OCI-LY7 (cell line): Measurements from ENCODE around the gene JRKL. TPM values are rescaled to one million over a fixed set of nuclear protein-coding genes. Genes with fewer than 3 reads are reported as not detected.

Source experiments
- BruUV-seq: library from RNA; stranded (reverse); fragments of 400-500 nt; replicated peaks from 2 replicates; lab custom pipeline; 2021; lab: Mats Ljungman, UMichigan
- CTCF ChIA-PET: fragments of 300-600 bp; sonication (Branson Sonifier 250); formaldehyde crosslinking; loops from one replicate; lab custom pipeline; 2022; ENCODE audit warnings: antibody characterized with exemption; ENCODE audit not compliant: unreplicated experiment; lab: Charles Lee
- POLR2A ChIA-PET: fragments of 300-600 bp; sonication (Branson Sonifier 250); formaldehyde crosslinking; loops from one replicate; lab custom pipeline; 2022; ENCODE audit warnings: antibody characterized with exemption; lab: Charles Lee
- DNase-seq: peaks from one replicate; pipeline ENCODE4 v3.0.0-alpha.2; 2015; ENCODE audit warnings: low spot score
- H2AFZ ChIP-seq: fragments of 200-600 bp; sonication (generic), shearing (Covaris generic); 2 replicates; pipeline ENCODE4 v1.6.1; 2014; ENCODE audit warnings: mild to moderate bottlenecking, antibody characterized with exemption, low read length, moderate library complexity
- H3K27ac ChIP-seq: fragments of 200-600 bp; sonication (generic); 2 replicates; pipeline ENCODE4 v1.5.1; 2014; ENCODE audit warnings: mixed run types, low read depth, mild to moderate bottlenecking, moderate library complexity, low read length, inconsistent platforms; ENCODE audit not compliant: poor library complexity, severe bottlenecking
- H3K36me3 ChIP-seq: fragments of 200-600 bp; sonication (generic); 2 replicates; pipeline ENCODE4 v1.6.1; 2014; ENCODE audit warnings: mild to moderate bottlenecking, antibody characterized with exemption, low read length, moderate library complexity, mixed read lengths; ENCODE audit not compliant: insufficient read depth
- H3K4me1 ChIP-seq: fragments of 200-600 bp; sonication (generic); 2 replicates; pipeline ENCODE4 v1.5.1; 2014; ENCODE audit warnings: mild to moderate bottlenecking, low read length; ENCODE audit not compliant: insufficient read depth, poor library complexity, severe bottlenecking
- H3K4me2 ChIP-seq: fragments of 200-600 bp; sonication (generic); 2 replicates; pipeline ENCODE4 v1.6.1; 2014; ENCODE audit warnings: mild to moderate bottlenecking, low read length
- H3K4me3 ChIP-seq: fragments of 200-600 bp; sonication (generic); 2 replicates; pipeline ENCODE4 v1.5.1; 2014; ENCODE audit warnings: mild to moderate bottlenecking, low read depth, low read length; ENCODE audit not compliant: poor library complexity, severe bottlenecking
- H3K79me2 ChIP-seq: fragments of 200-600 bp; sonication (generic); 2 replicates; pipeline ENCODE4 v1.6.1; 2016; ENCODE audit warnings: low read depth, mild to moderate bottlenecking, low read length, moderate library complexity, mixed read lengths; ENCODE audit not compliant: insufficient read depth
- H3K9me2 ChIP-seq: fragments of 200-600 bp; sonication (generic); 2 replicates; pipeline ENCODE4 v1.6.1; 2016; ENCODE audit warnings: mild to moderate bottlenecking, low read length, mixed read lengths; ENCODE audit not compliant: insufficient read depth
- H3K9me3 ChIP-seq: fragments of 200-600 bp; sonication (generic); 2 replicates; pipeline ENCODE4 v1.6.1; 2014; ENCODE audit warnings: mild to moderate bottlenecking, mixed run types, low read length, mixed read lengths
- H4K20me1 ChIP-seq: fragments of 200-600 bp; sonication (generic); 2 replicates; pipeline ENCODE4 v1.6.1; 2014; ENCODE audit warnings: mild to moderate bottlenecking, antibody characterized with exemption, low read length, moderate library complexity, mixed read lengths; ENCODE audit not compliant: insufficient read depth
- CTCF ChIP-seq: fragments of 200-600 bp; sonication (generic); conservative IDR thresholded peaks from 2 replicates; pipeline ENCODE4 v1.5.1; 2014; ENCODE audit warnings: mild to moderate bottlenecking, antibody characterized with exemption, low read length, moderate library complexity, mixed read lengths
- EZH2phosphoT487 ChIP-seq: fragments of 200-600 bp; sonication (generic); IDR thresholded peaks from 2 replicates; pipeline ENCODE4 v1.6.1; 2018; ENCODE audit warnings: low read depth, borderline replicate concordance, mild to moderate bottlenecking, mixed run types, antibody characterized with exemption, low read length, moderate library complexity, mixed read lengths
- intact Hi-C: fragments of 100-400 bp; cut with micrococcal nuclease; formaldehyde crosslinking; loops from one replicate; pipeline ENCODE4 v1.10.0; 2022; ENCODE audit not compliant: unreplicated experiment
- total RNA-seq, 2 experiments: library from RNA; depleted of rRNA in 1 of 2; stranded (reverse); fragments of >200 nt in 1 of 2; shearing (Covaris generic) in 1 of 2; gene quantifications; 2 replicates each; pipeline ENCODE4 v1.2.3, GENCODE V29; 2014 to 2022

Gene JRKL
- total RNA-seq, 2 experiments from 2014 or later: 4.9 to 10.0 TPM

- peak overlapping the region; percentile 90 for H3K4me2 ChIP-seq
- H3K27ac ChIP-seq: no peak overlapping the region
- TF ChIP-seq EZH2phosphoT487 (no peak), CTCF (peak; percentile 41; the same call in 1 of the 2 replicates)
- no peaks in the 10 kb centered on the region for H3K9me3 ChIP-seq
- peaks cover 47% of the 10 kb centered on the region; the same call in 1 of the 2 replicates for H3K79me2 ChIP-seq
- DNase-seq: peak; percentile 5
- ChIA-PET CTCF (no interaction called here), POLR2A (interaction anchor here (0.6 to 1.0 kb wide), 2 partner anchors 311 to 597 kb away, joined by 3 read pairs; no protein-coding TSS in a partner anchor)
- no peak overlapping the region for H3K4me3 ChIP-seq
- H3K4me1 ChIP-seq: peaks cover 32% of the 10 kb centered on the region
- no peak overlapping the region for H2AFZ ChIP-seq
- no peaks in the 10 kb centered on the region for H4K20me1 ChIP-seq
- intact Hi-C loops: loop anchor here (1.0 to 10.0 kb wide), 4 partner anchors 49 to 547 kb away; partner anchors contain the start of gene MAML2
- peaks cover 7% of the 10 kb centered on the region; the same call in 1 of the 2 replicates for H3K36me3 ChIP-seq
- H3K9me2 ChIP-seq: no peaks in the 10 kb centered on the region
- no TSS peak for BruUV-seq
These were observed 2.0 kb downstream of the JRKL start for GRCh38 chr11:96391698-96392307.

GRCh38 chr11:96393753-96394348 is 4.0 kb downstream of the JRKL start:
- H2AFZ ChIP-seq: no peak overlapping the region
- TF ChIP-seq EZH2phosphoT487: no peak
- peak; percentile 92 for TF ChIP-seq CTCF
- peaks cover 27% of the 10 kb centered on the region; the same call in 1 of the 2 replicates for H3K79me2 ChIP-seq
- ChIA-PET POLR2A (interaction anchor here (0.5 to 1.0 kb wide), 5 partner anchors 26 to 590 kb away, joined by 3 to 4 read pairs (median 3); no protein-coding TSS in a partner anchor), CTCF (interaction anchor here (1.3 kb wide), 1 partner anchor 51 kb away, joined by 8 read pairs; the partner anchor contains the start of gene MAML2)
- H3K4me1 ChIP-seq: peaks cover 16% of the 10 kb centered on the region
- H3K4me2 ChIP-seq: no peak overlapping the region
- BruUV-seq: no TSS peak
- no peak overlapping the region for H3K4me3 ChIP-seq
- no peak overlapping the region for H3K27ac ChIP-seq
- intact Hi-C loops: loop anchor here (2.0 to 10.0 kb wide), 3 partner anchors 152 to 549 kb away; no protein-coding TSS in a partner anchor
- DNase-seq: peak; percentile 60
- no peaks in the 10 kb centered on the region for H3K9me3 ChIP-seq
- no peaks in the 10 kb centered on the region for H4K20me1 ChIP-seq
- no peaks in the 10 kb centered on the region for H3K9me2 ChIP-seq
- no peaks in the 10 kb centered on the region for H3K36me3 ChIP-seq
